ENCODE results near the gene TRMU. TPM values are rescaled to one million over a fixed set of nuclear protein-coding genes. Genes with fewer than 3 reads are reported as not detected.

Gene TRMU
- total RNA-seq, 1 donor from 2014 or later: 19.6 TPM

Other genes starting within 250 kb of the TRMU start
- 4.1 and 7.9 TPM in 2 replicates for gene PPARA, start 185.2 kb upstream of the TRMU start, total RNA-seq
- 8.7 and 9.2 TPM in 2 replicates for gene CDPF1, start 85.4 kb upstream of the TRMU start, total RNA-seq
- not detected in 2 replicates for gene PKDREJ, start 72.4 kb upstream of the TRMU start, total RNA-seq
- 18.7 and 22.6 TPM in 2 replicates for gene TTC38, start 67.7 kb upstream of the TRMU start, total RNA-seq
- gene GTSE1, start 38.8 kb upstream of the TRMU start, total RNA-seq: 0.99 and 3.7 TPM in 2 replicates
- 15.7 and 43.1 TPM in 2 replicates for gene CELSR1, start 201.9 kb downstream of the TRMU start, total RNA-seq